Thyroid gland (tissue), 4 donors: ENCODE data around the gene SLC12A4.

Experiments
- CTCF ChIP-seq, 6 experiments: fragments of 200-600 bp in 3 of 6; fragments of 450-650 bp in 3 of 6; sonication (generic) in 3 of 6; IDR thresholded peaks; one replicate each; pipeline ENCODE4 v1.5.1; 2016 to 2019; ENCODE audit warnings: antibody characterized with exemption in 6 of 6, mild to moderate bottlenecking in 2 of 6, inconsistent platforms in 1 of 6, moderate library complexity in 1 of 6
- POLR2A ChIP-seq, 2 donors: fragments of 450-650 bp; IDR thresholded peaks; one replicate each; pipeline ENCODE4 v1.6.1; 2017; ENCODE audit warnings: antibody characterized with exemption in 2 of 2, mild to moderate bottlenecking in 2 of 2, moderate library complexity in 1 of 2

- TF ChIP-seq CTCF (IDR thresholded peaks at IDR 0.05) (no peak), POLR2A (IDR thresholded peaks at IDR 0.05) (no peak)
These were observed 60.8 kb downstream of the SLC12A4 start for GRCh38 chr16:67907397-67908180.
